ENCODE results near the gene BHLHE41.
A peak's percentile ranks its signal among the peaks of the same experiment; 100 is the strongest.

BHLHE41 gene

DNA sequence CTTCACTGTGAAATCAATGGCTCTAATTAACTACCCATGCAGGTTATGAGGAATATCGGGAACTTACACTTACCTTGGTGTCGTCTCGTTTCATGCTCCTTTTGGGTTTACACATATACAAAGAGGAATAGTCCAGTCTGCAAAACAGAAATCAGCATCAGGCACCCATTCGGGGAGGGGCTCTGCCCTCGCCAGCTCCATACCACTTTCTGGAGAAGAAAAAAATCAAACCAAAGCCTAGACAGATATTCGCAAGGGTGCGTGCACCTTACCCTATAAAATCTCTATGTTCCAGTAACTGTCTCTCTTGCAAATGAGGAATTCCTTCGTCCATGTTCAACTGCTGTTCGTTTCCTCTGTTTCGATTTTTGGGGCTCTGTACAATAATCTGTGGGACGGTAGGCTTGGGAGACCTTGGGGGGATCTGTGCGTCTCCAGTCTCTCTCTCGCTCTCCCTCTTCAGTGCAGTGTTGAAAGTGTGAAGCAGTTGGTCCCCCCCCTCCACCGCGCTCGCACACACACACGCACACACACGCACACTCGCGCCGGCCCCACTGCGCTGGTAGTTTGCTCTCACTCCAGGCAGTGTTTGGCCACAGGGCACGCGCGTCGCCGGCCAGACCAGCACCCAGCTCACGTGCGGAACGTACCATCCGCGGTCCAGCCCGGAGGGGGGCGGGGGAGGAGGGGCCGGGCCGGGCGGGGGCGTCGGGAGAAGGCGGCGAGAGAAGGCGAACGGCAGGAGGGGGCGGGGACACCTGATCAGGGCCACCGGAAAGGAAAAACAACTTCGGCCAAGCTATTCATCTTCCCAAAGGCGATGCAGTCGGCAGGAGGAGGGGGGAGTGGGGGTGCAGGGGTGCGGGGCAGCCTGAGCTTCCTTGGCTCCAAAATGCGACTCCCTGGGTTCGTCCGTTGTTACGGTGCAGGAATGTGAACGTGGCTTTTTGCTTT is at the start of gene BHLHE41:
TSS of gene BHLHE41 (minus strand) at position 592 of the 954 bp plus-strand sequence. CDS start at position 334, 258 bp downstream.
- H3K4me3 ChIP-seq (ENCODE audit: low read length): peak within 1 kb of the TSS; percentile 74
- no peak for TF ChIP-seq ZNF274 (IDR thresholded peaks at IDR 0.05; ENCODE audit: low read depth, low read length)

DNA sequence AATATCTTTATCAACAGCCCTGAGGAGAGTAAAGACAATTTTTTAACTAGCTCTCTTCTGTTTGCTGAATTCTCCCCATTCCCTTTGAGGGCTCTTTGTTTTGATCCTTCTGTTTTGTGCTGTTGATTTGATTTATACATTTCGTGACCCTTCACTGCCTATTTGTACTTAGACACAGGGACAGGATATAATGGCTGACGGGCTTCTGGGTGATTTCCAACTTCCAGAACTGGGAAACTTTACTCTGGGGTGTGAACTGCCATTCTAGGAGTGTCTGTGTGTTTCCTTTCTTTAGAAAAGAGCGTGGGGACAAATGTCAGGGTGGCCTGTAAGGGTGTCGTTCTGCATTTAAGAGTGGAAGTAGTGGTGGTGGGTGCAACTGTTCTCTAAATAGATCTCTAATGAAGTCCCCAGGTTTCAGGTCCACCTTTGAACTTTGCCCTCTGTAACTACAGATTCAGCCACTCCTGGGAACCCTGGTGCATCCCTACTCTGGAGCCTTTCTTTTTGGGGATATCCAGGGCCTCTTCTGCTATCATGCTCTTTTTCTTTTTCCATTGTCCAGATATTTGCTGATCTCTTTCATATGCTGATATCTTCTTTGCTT is 48.2 kb upstream of the BHLHE41 start:
- no peak for TF ChIP-seq ZNF274 (IDR thresholded peaks at IDR 0.05; ENCODE audit: low read depth, low read length)
- no peak overlapping the region for H3K4me3 ChIP-seq (ENCODE audit: low read length)

DNA sequence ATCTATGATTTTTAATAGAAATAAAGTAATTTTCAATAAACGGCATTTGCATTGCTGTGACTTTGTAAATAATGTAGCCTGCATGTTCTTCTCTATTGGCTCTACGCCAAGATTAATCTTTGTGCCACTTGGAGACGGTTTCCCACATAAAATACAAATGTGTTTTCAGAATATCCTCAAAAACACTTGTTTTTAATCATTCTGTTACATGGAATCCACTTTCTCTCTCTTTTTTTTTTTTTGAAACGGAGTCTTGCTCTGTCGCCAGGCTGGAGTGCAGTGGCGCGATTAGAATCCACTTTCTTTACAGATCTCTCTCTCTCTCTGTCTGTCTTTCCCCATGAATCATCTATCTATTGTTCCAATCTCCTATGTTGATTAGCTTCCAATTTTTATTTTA is 47.7 kb upstream of the BHLHE41 start:
- no peak for TF ChIP-seq ZNF274 (IDR thresholded peaks at IDR 0.05; ENCODE audit: low read depth, low read length)
- no peak overlapping the region for H3K4me3 ChIP-seq (ENCODE audit: low read length)

DNA sequence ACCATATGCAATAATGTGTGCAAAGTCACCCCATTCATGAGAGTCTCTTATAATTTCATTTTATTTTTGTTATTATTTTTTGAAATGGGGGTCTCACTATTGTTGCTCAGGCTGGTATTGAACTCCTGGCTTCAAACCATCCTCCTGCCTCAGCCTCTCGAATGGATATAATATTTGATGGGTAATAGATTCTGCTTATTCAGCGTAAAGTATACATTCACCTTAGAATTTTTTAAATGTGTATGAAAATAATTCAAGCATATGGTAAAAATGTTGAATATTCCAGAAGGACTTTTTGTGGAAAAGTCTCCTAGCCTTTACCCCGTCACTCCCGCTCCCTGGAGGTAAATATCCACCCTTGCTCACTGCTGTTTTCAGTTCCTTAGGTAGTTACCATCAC is 47.2 kb upstream of the BHLHE41 start:
- no peak overlapping the region for H3K4me3 ChIP-seq (ENCODE audit: low read length)
- no peak for TF ChIP-seq ZNF274 (IDR thresholded peaks at IDR 0.05; ENCODE audit: low read depth, low read length)

DNA sequence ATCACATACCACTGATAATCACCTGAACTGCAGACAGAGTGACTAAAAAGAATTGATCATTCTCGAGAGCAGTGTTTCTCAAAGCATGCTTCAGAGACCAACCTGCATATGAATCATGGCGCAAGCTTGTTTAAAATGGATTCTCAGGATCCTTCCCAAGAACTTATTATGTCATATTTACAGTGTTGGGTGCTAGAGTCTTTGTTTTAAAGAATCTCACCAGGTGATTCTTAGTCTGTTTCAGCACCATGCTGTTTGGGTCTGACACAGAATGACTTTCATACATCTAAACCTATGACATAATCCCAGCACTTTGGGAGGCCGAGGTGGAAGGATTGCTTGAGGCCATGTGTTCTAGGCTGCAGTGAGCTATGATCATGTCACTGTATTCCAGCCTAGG is 39.3 kb upstream of the BHLHE41 start:
- H3K4me3 ChIP-seq (ENCODE audit: low read length): no peak overlapping the region
- TF ChIP-seq ZNF274 (IDR thresholded peaks at IDR 0.05; ENCODE audit: low read depth, low read length): no peak

DNA sequence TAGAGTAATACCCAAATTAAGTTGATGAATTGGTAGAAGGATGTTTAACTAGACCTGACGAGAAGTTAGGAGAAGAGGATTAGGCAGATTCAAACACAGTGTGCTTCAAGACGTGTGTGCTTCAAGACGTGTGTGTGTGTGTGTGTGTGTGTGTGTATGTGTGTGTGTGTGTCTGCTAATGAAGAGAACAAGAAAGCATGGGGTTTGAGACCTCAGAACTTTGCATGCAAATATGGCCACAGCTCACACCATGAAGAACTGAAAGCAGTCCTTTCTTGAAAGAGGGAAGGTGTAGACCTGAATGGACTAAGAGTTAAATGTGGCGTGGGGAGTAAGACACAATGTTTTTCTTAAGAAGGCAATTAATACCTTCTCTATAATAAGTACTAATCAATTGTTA is 38.1 kb upstream of the BHLHE41 start:
- H3K4me3 ChIP-seq (ENCODE audit: low read length): no peak overlapping the region
- no peak for TF ChIP-seq ZNF274 (IDR thresholded peaks at IDR 0.05; ENCODE audit: low read depth, low read length)

DNA sequence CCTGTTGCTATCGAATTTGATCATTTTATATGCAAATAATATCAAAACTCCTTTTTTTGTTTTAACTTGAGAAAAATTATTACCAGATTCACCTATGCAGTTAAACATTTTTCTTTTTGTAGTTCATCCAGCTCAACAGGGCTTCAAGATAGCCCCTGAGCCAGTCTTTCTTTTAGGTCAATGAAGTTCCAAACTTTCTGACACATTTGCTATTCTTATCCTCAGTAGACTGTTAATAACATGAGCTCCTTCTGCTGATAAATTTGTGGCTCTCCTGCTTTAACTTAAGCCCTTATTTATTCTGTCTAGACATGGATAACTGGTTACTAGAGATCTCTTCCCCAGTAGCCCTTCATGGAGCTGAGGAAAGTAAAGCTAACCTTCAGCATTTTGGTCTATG is 37.3 kb upstream of the BHLHE41 start:
- no peak for TF ChIP-seq ZNF274 (IDR thresholded peaks at IDR 0.05; ENCODE audit: low read depth, low read length)
- no peak overlapping the region for H3K4me3 ChIP-seq (ENCODE audit: low read length)

DNA sequence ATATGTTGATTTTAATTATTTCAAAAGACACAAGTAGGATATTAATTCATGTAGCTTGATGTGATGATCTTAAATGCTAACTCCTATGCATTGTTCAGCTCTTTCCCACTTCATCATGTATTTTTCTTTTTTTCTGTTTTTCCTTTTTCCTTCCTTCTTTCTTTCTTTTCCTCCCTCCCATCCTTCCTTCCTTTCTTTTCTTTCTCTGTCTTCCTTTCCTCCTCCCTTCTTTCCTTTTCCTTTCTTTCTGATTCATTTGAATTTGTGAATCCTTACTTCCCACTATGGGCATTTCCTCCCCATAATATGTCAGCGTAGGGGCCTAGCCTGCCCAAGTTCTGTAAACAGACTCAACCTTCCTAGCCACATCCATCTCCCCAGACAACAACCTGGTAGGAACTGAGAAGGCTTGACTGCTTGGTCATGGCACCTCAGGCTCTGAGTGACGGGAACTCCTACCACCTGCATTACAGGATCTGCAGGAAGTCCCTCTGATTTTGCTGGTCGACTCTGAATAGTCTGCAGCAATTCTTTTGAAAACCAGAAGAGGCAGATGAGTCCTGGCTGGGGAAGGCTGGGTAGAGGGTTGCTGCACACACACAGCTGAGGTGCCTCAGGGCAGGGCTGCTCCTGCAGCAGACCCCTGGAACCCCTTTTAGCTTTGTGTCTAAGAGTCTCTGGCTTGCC is 33.4 kb upstream of the BHLHE41 start:
- no peak for TF ChIP-seq ZNF274 (IDR thresholded peaks at IDR 0.05; ENCODE audit: low read depth, low read length)

DNA sequence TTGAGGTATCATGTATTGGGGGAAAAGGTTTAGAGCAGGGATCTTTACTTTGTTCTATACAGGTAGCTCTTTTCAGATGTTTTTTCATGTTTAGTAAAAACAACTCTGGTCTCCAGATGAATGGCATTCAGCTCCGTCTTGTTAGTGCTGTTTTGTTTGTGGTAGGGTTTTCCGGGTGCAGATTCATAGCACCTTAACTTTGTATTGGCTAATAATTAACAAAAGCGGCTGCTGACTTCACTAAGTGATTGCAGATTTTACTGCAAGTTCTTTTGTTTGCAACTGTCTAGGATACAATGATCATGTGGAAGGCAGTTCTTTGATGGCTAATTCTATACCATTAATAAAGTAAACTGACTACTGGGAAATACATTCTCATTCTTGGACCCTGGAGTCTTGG is 32.2 kb upstream of the BHLHE41 start:
- TF ChIP-seq ZNF274 (IDR thresholded peaks at IDR 0.05; ENCODE audit: low read depth, low read length): no peak
- no peak overlapping the region for H3K4me3 ChIP-seq (ENCODE audit: low read length)

More for the DNA sequence above, 33.4 kb upstream of the BHLHE41 start:
- no peak overlapping the region for H3K4me3 ChIP-seq (ENCODE audit: low read length)

DNA sequence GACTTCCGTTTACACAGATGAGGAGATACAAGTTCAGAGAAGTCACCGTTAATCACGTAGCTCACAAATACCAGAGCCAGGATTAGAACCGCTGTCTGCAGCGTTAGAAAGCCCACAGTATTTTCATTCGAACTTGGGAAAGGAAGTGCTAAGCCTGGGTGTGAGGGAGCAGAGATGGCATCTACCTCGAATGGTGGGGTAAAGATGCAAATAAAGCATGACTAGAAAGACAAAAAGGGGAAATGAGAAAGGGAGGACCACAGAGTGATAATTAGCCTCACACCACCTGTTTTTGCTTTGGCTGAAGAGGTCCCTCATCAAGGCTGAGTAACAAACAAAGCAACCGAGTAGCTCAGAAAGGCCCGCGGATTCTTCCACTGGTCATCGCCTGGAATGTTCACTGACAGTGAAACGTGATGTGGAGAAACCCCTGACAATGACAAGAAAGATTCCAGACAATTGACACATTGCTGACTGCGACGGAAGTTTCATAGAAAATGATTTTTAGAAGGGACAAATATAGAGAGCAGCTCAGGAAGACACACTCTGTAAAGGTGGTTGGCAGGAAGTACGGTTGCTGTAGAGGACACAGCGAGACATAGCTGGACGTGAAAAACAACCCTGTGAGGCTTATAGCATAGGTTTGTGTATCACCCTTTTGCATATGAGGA is 31.5 kb upstream of the BHLHE41 start:
- peak overlapping the region; percentile 59; the same call in 1 of the 2 replicates for H3K4me3 ChIP-seq (ENCODE audit: low read length)
- TF ChIP-seq ZNF274 (IDR thresholded peaks at IDR 0.05; ENCODE audit: low read depth, low read length): no peak

DNA sequence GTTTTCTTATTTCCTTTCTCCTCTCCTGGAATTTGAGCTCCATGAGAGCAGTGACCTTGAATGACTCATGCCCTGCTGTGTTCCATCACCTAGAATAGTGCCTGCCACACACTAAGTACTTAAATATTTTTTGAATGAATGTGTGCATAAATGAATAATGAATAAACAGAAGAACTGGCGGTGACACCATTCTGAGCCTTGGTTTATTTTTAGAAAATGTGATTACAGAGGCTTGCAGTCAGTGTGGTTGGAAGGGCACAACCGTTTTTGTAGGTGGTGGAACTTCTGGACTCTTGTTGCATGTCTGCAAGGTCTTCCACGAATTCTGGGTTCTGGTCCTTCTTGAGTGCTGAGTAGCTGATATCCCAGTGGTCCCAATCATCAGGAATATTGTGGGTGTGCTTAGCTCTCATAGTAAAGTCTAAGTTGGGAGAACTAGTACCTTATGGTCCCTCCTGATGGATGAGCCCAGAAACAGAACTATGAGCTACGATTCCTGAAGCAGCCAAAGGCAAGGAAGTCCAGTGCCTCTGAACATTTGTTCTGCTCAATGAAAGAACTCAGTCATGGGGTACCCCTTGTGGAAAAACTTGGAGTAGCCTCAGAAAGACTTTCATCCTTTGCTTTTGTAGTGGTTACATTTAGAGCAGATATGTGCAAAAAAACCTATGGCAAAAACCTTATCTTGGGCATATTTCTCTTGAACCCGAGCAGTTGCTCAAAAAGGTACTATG is 28.8 kb upstream of the BHLHE41 start:
- TF ChIP-seq ZNF274 (IDR thresholded peaks at IDR 0.05; ENCODE audit: low read depth, low read length): no peak
- no peak overlapping the region for H3K4me3 ChIP-seq (ENCODE audit: low read length)

DNA sequence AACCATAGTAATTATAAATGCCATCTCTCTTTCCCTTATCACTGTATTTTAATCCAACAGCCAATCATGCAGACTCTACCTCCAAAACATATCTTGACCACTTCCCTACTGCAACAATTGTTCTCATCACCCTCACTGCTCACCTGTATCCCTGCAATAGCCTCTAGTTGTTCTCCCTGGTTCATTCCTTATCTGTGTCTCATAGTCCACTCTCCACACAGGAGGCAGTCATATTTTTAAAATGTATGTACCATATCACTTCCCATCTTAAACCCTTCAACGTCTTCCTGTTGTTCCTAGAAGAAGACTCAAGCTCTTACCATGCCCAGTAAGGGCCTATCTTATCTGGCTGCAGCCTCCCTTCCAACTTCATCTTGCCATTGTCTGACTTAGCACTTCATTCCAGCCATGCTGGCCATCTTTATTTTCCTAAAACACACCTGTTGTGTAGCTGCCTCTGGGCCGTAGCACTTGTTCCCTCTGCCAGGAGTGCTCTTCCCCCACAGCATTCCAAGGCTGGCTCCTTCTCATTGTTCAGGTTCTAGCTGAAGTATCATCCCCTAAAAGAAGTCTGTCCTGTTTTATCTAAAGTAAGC is 27.8 kb upstream of the BHLHE41 start:
- no peak overlapping the region for H3K4me3 ChIP-seq (ENCODE audit: low read length)

More for the DNA sequence above, 27.8 kb upstream of the BHLHE41 start:
- no peak for TF ChIP-seq ZNF274 (IDR thresholded peaks at IDR 0.05; ENCODE audit: low read depth, low read length)

Data from GM08714 (cell line).